IMR-90 (cell line): ENCODE data around the gene DNM2.

Experiments
- BHLHE40 ChIP-seq: fragments of 150-350 bp; IDR thresholded peaks from 2 replicates; pipeline ENCODE4 v1.6.1; 2016; ENCODE audit warnings: mild to moderate bottlenecking, low read depth, low read length
- CTCF ChIP-seq: conservative IDR thresholded peaks from 2 replicates; pipeline ENCODE4 v1.5.1; 2012; ENCODE audit warnings: mild to moderate bottlenecking, low read depth, low read length, improper control_type of control experiment
- MXI1 ChIP-seq: IDR thresholded peaks from 2 replicates; pipeline ENCODE4 v1.6.1; 2012; ENCODE audit warnings: low read depth, mild to moderate bottlenecking, low read length, moderate library complexity, borderline replicate concordance
- RAD21 ChIP-seq: IDR thresholded peaks from 2 replicates; pipeline ENCODE4 v1.6.1; 2012; ENCODE audit warnings: low read length, improper control_type of control experiment

- TF ChIP-seq MXI1 (no peak), CTCF (no peak), BHLHE40 (no peak), RAD21 (no peak)
Measured at GRCh38 chr19:10717054-10717355, 874 bp upstream of the DNM2 start.
